HG03521 (cell line): ENCODE data around the gene SLC66A3.

Experiments used
- ATAC-seq: cut with Tn5 transposase; IDR thresholded peaks from one replicate; pipeline ENCODE4 v1.9.1; 2021; ENCODE audit warnings: mild to moderate bottlenecking, moderate library complexity; ENCODE audit not compliant: unreplicated experiment

The SLC66A3 gene

DNA sequence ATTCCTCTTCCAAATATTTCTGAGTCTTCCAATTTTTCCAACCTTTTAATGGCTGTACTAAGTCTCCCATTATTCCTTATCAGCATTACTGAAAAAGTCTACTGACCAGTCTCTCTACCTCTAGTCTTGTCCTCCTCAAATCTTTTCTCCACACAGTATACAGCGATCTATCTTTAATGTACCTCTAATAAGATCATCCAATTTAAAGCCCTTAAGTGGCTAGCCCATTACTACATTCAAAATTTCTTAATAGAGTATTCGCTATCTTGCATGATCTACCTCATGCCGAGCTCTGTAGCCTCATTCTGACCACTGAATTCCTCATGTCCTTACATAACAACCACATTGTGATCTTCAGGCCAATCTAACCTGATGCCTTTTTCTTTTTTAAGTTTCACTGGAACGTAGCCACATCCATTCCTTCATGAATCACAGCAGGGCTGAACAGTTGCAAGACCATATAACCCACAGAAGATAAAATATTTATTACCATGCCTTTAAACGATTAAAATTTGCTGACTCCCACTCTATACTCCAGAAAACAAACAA is 57.9 kb downstream of the SLC66A3 start:
- ATAC-seq, result no peak

DNA sequence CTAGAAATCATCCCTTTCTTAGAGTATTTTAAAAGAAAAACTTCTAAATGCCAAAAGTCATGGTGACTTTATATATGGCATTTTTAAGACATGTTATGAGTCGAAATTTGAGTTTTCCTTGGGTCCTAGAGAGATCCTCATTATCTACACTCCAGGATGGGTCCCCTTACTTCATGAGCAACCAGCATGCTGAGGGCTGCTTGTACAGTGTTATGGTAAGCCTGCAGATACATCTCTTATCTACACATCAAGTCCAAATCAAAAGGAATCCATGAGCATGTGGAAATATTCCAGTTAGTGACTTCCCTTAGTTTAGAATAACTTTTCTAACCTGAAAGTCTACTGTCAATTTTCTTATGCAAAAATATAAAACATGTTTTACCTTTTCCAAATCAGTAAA is 58.7 kb downstream of the SLC66A3 start:
- no peak for ATAC-seq

DNA sequence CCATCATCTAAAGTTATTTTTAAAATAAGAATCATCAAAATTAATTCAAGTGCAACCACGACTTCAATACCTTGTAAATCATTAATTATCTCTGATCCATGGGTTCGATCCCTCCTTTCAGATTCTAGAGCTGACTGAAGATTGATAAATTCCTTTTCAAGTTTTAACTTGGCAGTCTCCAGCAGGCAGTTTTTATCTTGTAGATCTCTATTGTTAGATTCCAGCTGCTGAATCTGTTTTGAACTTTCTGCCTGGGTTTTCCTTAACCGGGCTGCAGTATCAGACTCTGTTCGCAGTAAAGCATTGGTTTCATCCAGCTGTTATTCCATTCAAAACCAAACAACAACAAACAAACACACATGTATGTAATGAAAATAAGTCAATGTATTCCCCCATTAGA is 59.5 kb downstream of the SLC66A3 start:
- ATAC-seq, result no peak

DNA sequence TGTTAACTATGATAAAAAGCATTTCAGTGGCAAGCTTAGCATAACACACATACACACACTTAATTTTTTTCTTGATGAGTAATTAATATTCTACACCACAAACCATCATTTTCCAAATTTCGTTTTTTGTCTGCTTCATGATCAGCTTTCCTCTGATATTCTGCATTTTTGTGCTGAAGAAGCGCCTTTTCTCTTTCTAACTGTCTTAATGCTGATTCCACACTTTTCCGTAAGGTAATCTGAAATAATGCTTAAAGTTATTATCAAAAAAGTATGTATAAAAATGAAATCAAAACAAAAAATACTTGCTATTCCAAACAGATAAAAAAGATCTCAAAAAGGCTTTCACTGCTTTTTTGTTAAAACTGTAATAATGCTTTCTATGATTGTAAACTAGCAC is 60.1 kb downstream of the SLC66A3 start:
- ATAC-seq, result no peak

DNA sequence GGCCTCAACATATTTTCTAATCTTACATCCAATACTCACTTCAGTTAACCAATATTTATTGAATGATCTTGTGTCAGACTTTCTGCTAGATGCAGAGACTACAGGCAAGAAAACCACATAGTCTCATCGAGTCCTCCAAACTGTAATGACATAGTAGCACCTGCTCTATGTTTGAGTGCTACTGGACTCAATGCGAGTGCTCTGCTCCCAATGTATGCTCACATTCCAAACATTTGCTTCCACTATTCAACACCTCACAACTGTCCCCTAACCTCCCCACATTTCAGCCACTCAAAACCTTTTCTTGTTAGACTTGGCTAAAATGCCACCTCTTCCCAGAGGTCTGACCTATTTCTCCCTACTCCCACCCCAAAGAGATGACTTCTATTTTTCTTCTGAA is 65.2 kb downstream of the SLC66A3 start:
- ATAC-seq, result no peak

DNA sequence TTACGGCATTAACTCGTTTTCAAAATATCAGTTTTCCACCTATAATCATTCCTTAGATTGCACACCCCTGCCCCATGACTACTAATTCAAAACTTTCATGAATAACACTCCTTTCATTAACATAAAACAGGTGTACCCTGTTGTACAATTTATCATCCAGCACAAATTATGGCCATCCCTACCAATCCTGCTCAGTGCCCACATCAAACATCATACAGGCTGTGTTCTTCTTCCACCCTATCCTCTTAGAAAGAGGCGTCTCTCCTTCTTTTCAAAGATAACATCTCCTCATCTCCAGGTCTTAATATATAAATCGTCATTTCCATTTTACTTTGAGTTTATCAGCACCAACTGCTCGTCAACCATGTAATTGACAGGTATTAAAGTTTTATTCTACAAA is 67.6 kb downstream of the SLC66A3 start:
- no peak for ATAC-seq

DNA sequence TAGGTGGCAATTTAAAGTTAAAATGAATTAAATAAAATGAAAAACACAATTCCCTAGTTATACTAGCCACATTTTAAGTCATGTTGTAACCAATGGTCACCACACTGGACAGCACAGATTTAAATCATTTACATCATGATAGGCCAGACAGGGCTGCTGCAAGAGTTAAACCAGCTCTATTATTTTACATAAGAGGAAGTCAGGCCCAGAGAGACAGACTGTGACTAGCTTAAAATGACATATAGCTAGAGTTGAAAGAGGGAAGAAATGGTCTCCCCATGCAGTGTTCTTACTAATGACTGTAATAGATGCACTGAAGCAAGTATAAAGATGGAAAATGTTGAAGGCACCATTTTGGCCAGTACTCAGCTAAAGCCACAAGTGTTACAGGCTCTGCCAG is 69.6 kb downstream of the SLC66A3 start:
- ATAC-seq, result no peak

DNA sequence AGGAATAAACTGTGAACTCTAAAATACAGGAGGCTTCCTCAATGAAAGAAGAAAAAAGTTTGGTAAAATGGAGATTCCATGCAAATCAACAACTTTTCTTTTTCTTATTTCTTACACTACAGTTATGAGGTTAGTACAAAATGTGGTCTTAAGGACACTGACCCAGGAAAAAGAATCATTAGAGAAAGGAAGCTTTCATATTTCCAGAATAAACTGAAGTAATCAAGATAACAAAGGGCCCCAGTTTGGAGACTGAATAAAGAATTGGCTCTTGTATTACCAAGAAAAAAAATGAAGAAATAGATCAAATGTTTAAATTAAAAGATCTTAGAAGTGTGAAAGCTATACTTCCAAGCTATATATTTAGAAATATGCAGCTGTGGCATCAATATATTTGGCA is 72.3 kb downstream of the SLC66A3 start:
- ATAC-seq, result no peak
